Gastroesophageal sphincter (tissue), 4 donors: ENCODE results near the gene THOP1. TPM values are rescaled to one million over a fixed set of nuclear protein-coding genes. Genes with fewer than 3 reads are reported as not detected.

ENCODE experiments used
- ATAC-seq: fragments of 150-250 bp; one replicate; pipeline ENCODE4 v1.9.1; 2016; ENCODE audit warnings: mild to moderate bottlenecking, moderate library complexity
- H3K27ac ChIP-seq, 4 donors: fragments of 200-600 bp; sonication (generic) in 3 of 4; 1 replicate in 3 of 4; 2 replicates in 1 of 4; pipeline ENCODE4 v1.5.1; 2016 to 2019
- H3K27me3 ChIP-seq: fragments of 200-600 bp; sonication (generic); one replicate; pipeline ENCODE4 v1.5.1; 2019
- H3K36me3 ChIP-seq, 2 donors: fragments of 200-600 bp; sonication (generic); one replicate each; pipeline ENCODE4 v1.5.1; 2019; ENCODE audit warnings: control low read depth in 1 of 2
- H3K4me1 ChIP-seq, 3 donors: fragments of 200-600 bp; sonication (generic); 1 replicate in 2 of 3; 2 replicates in 1 of 3; pipeline ENCODE4 v1.5.1; 2016 to 2019; ENCODE audit warnings: control low read depth in 2 of 3
- H3K4me3 ChIP-seq, 2 donors: fragments of 200-600 bp; sonication (generic); one replicate each; pipeline ENCODE4 v1.5.1; 2019; ENCODE audit warnings: mild to moderate bottlenecking in 1 of 2, moderate library complexity in 1 of 2
- H3K9me3 ChIP-seq, 3 donors: fragments of 200-600 bp; sonication (generic); one replicate each; pipeline ENCODE4 v1.5.1; 2017 to 2019; ENCODE audit warnings: control low read depth in 2 of 3
- EP300 ChIP-seq: sonication (generic); formaldehyde crosslinking; IDR thresholded peaks from one replicate; pipeline ENCODE4 v1.6.1; 2017; ENCODE audit warnings: antibody characterized with exemption, mild to moderate bottlenecking
- POLR2A ChIP-seq, 2 donors: fragments of 450-650 bp; IDR thresholded peaks; one replicate each; pipeline ENCODE4 v1.6.1; 2017; ENCODE audit warnings: antibody characterized with exemption in 2 of 2, mild to moderate bottlenecking in 2 of 2, moderate library complexity in 1 of 2
- POLR2AphosphoS5 ChIP-seq: sonication (generic); formaldehyde crosslinking; IDR thresholded peaks from one replicate; pipeline ENCODE4 v1.6.1; 2017; ENCODE audit warnings: antibody characterized with exemption
- WGBS, 2 donors: methylation state at CpG; one replicate each; pipeline ENCODE4 v1.1.5; 2018; ENCODE audit warnings: low coverage in 1 of 2; 5-methylcytosine and 5-hydroxymethylcytosine counted together
- total RNA-seq, 4 donors: library from RNA; depleted of rRNA; stranded (reverse); fragments of >200 nt; gene quantifications; one replicate each; pipeline ENCODE4 v1.1.0, GENCODE V29; 2016
- TF ChIP-seq, protein P1 (sequence below), 4 experiments: fragments of 200-600 bp in 2 of 4; fragments of 450-650 bp in 2 of 4; sonication (generic) in 1 of 4; IDR thresholded peaks; one replicate each; pipeline ENCODE4 v1.5.1; 2017 to 2019; ENCODE audit warnings: antibody characterized with exemption in 4 of 4, mild to moderate bottlenecking in 2 of 4, moderate library complexity in 2 of 4

THOP1 gene
- total RNA-seq, 4 donors from 2014 or later, result 26.9 to 58.4 (median 38.7) TPM

DNA sequence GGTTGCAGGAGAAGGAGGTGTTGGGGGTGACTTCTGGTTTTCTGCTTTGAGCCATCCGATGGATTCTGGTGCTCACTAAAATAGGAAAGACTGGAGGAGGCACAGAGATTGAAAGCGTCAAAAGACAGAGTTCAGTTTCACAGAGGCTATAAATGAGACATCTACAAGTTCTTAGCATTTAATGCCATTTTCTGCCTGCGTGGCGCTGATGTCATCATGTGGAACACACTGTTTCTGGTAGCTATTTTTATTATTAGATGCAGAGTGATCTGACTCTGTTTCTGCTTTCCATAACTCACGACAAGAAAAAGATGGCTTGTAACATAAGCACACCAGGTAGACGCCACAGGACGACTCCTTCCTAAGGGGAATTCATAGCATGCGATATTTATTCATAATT is 42.2 kb upstream of the THOP1 start:
- 63 to 96% methylated on average over 5 to 8 of the region's 8 CpGs for WGBS, 2 donors
- no peak for ATAC-seq
- no peak overlapping the region for H3K4me3 ChIP-seq
- peaks cover 0 to 16% (median 6%) of the 10 kb centered on the region in 3 donors for H3K4me1 ChIP-seq
- H3K36me3 ChIP-seq, result no peaks in the 10 kb centered on the region
- H3K9me3 ChIP-seq, result no peaks in the 10 kb centered on the region
- H3K27me3 ChIP-seq, result peaks cover 16% of the 10 kb centered on the region
- TF ChIP-seq EP300, result no peak
- TF ChIP-seq, protein P1, sequence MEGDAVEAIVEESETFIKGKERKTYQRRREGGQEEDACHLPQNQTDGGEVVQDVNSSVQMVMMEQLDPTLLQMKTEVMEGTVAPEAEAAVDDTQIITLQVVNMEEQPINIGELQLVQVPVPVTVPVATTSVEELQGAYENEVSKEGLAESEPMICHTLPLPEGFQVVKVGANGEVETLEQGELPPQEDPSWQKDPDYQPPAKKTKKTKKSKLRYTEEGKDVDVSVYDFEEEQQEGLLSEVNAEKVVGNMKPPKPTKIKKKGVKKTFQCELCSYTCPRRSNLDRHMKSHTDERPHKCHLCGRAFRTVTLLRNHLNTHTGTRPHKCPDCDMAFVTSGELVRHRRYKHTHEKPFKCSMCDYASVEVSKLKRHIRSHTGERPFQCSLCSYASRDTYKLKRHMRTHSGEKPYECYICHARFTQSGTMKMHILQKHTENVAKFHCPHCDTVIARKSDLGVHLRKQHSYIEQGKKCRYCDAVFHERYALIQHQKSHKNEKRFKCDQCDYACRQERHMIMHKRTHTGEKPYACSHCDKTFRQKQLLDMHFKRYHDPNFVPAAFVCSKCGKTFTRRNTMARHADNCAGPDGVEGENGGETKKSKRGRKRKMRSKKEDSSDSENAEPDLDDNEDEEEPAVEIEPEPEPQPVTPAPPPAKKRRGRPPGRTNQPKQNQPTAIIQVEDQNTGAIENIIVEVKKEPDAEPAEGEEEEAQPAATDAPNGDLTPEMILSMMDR (IDR thresholded peaks at IDR 0.05), result no peak
- TF ChIP-seq POLR2AphosphoS5, result no peak
- no peak for TF ChIP-seq POLR2A (IDR thresholded peaks at IDR 0.05)
- no peak overlapping the region for H3K27ac ChIP-seq

DNA sequence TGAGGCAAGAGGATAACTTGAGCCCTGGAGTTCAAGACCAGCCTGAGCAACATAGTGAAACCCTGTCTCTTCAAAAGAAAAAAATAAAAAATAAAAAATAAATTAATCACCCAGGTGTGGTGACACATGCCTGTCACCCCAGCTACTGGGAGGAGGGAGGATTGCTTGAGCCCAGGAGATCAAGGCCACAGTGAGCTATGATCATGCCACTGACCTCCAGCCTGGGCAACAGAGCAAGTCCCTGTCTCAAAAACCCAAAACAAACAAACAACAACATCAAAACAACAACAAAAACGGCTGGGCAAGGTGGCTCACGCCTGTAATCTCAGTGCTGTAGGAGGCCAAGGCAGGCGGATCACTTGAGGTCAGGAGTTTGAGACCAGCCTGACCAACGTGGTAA is 41.2 kb upstream of the THOP1 start:
- H3K36me3 ChIP-seq, result no peaks in the 10 kb centered on the region
- H3K27ac ChIP-seq, result no peak overlapping the region
- H3K4me3 ChIP-seq, result no peak overlapping the region
- peaks cover 16% of the 10 kb centered on the region for H3K27me3 ChIP-seq
- H3K9me3 ChIP-seq, result no peaks in the 10 kb centered on the region
- peaks cover 0 to 9% (median 7%) of the 10 kb centered on the region in 3 donors for H3K4me1 ChIP-seq
- no peak for TF ChIP-seq EP300
- no peak for TF ChIP-seq POLR2A (IDR thresholded peaks at IDR 0.05)
- TF ChIP-seq, protein P1 (IDR thresholded peaks at IDR 0.05), result no peak
- TF ChIP-seq POLR2AphosphoS5, result no peak
- no peak for ATAC-seq
- 0 to 33% methylated on average over 1 to 4 of the region's 4 CpGs for WGBS, 2 donors

DNA sequence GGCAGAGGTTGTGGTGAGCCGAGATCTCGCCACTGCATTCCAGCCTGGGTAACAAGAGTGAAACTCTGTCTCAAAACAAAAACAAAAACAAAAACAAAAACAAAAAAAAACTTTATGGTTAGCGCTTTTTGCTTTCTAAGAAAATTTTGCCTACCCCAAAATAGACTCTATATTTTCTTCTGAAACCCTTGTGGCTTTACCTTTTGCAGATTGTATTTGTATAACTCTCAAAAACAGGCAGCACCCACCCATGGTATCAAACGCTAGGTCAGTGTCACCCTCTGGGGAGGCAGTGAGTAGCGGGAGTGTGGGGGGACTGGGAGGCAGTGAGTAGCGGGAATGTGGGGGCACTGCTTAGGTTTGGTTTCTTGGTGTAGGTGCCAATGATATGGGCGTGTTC is 38.0 kb upstream of the THOP1 start:
- WGBS, 2 donors, result 80 to 86% methylated on average over 4 to 7 of the region's 7 CpGs
- Histone ChIP-seq H3K4me3 (no peak overlapping the region), H3K9me3 (no peaks in the 10 kb centered on the region), H3K27me3 (no peaks in the 10 kb centered on the region), H3K36me3 (no peaks in the 10 kb centered on the region), H3K27ac (no peak overlapping the region), H3K4me1 (peaks cover 0 to 8% (median 4%) of the 10 kb centered on the region in 3 donors)
- ATAC-seq, result no peak
- TF ChIP-seq, protein P1 (IDR thresholded peaks at IDR 0.05), result no peak
- TF ChIP-seq POLR2AphosphoS5 (no peak), POLR2A (IDR thresholded peaks at IDR 0.05) (no peak), EP300 (no peak)

DNA sequence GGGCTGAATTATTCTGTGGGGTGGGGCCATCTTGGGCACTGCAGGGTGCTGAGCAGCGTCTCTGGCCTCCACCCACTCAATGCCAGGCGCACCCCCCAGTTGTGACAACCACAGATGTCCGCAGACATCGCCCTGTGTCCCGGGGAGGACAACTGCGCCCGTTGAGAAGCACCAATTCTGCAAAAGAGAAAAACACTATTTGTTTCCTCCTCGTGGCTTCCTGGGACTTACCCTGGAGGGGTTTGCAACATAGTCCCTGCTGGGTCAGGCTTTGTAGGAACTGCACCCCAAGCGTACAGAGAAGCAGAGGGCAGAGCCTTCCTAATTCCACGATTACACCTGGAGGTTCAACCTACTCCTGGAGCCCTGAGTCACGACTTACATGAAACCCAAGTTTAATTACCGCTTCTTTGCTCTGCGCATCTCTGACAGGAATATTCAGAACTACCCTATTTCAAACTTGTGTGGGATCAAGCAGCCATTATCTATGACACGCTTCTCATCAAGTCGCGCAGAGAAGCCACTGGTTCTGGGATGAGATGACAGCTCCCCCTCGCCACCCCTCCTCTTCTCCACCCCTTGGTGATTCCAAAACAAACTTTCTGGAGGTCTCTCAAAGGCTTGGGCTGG is 34.4 kb upstream of the THOP1 start:
- WGBS, 2 donors, result 68 to 73% methylated on average over 8 to 10 of the region's 17 CpGs
- no peak overlapping the region for H3K27ac ChIP-seq
- H3K36me3 ChIP-seq, result peaks cover 0 to 27% of the 10 kb centered on the region in 2 donors
- H3K27me3 ChIP-seq, result no peaks in the 10 kb centered on the region
- peaks cover 0 to 8% (median 4%) of the 10 kb centered on the region in 3 donors for H3K4me1 ChIP-seq
- H3K9me3 ChIP-seq, result no peaks in the 10 kb centered on the region
- H3K4me3 ChIP-seq, result no peak overlapping the region
- ATAC-seq, result no peak
- TF ChIP-seq, protein P1 (IDR thresholded peaks at IDR 0.05), result no peak
- TF ChIP-seq EP300 (no peak), POLR2A (IDR thresholded peaks at IDR 0.05) (no peak), POLR2AphosphoS5 (no peak)

DNA sequence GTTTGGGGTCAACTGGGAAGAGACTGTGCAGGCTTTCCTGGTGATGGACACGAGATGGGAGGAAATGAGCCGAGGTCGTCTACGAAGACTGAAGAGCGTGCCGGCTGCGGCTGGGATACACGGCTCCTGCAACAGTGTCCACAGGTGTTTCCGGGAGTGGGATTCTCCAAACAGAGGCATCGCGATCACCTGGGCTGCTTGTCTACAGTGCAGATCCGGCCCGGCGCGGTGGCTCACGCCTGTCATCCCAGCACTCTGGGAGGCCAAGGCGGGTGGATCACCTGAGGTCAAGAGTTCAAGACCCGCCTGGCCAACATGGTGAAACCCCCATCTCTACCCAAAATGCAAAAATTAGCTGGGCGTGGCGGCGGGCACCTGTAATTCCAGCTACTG is 33.9 kb upstream of the THOP1 start:
- TF ChIP-seq, protein P1 (IDR thresholded peaks at IDR 0.05), result no peak
- TF ChIP-seq POLR2AphosphoS5 (no peak), EP300 (no peak), POLR2A (IDR thresholded peaks at IDR 0.05) (no peak)
- no peak overlapping the region for H3K4me3 ChIP-seq
- H3K4me1 ChIP-seq, result peaks cover 0 to 8% (median 4%) of the 10 kb centered on the region in 3 donors
- H3K27me3 ChIP-seq, result no peaks in the 10 kb centered on the region
- H3K9me3 ChIP-seq, result no peaks in the 10 kb centered on the region
- no peak overlapping the region for H3K27ac ChIP-seq
- H3K36me3 ChIP-seq, result peaks cover 0 to 32% of the 10 kb centered on the region in 2 donors
- WGBS, 2 donors, result 69 to 100% methylated on average over 2 to 5 of the region's 21 CpGs
- no peak for ATAC-seq
